Measurements from ENCODE around the gene ZNF593OS. TPM values are rescaled to one million over a fixed set of nuclear protein-coding genes. Genes with fewer than 3 reads are reported as not detected.
A peak's percentile ranks its signal among the peaks of the same experiment; 100 is the strongest.

ZNF593OS gene
- 1 to 10 TPM; 1.6 to 4.2 (median 2.9) TPM for total RNA-seq
- polyA plus RNA-seq, result under 1 TPM; 0.16 to 0.70 (median 0.44) TPM
- long read RNA-seq, donor 1, partial matches to known transcripts, result 1 of 1 reads
- long read RNA-seq, donor 1, other reads (novel, unspliced or antisense), result 0 of 1 reads
- long read RNA-seq, donor 2, partial matches to known transcripts, result 0 of 5 reads
- long read RNA-seq, donor 2, other reads (novel, unspliced or antisense), result 3 of 5 reads

GRCh38 chr1:26171084-26172072, at the start of gene ZNF593OS:
Gene ZNF593OS (minus strand): TSS chr1:26171832. CDS start chr1:26171661, 171 bp downstream.
- no peak for TF ChIP-seq CTCF (IDR thresholded peaks at IDR 0.05)
- ATAC-seq, result peak; percentile 53 to 69 (median 64)
- intact Hi-C loops (cut with DNase I), result no loop called here
- peak within 1 kb of the TSS; percentile 90 for H3K27ac ChIP-seq
- no peaks in the 10 kb centered on the region for H3K27me3 ChIP-seq (ENCODE audit: insufficient read depth in 3 of 3, low read length in 2 of 3)
- peaks cover 17% of the 10 kb centered on the region for H3K4me1 ChIP-seq
- peak; percentile 49 to 80 for DNase-seq
- no peaks in the 10 kb centered on the region for H3K36me3 ChIP-seq (ENCODE audit: insufficient read depth in 1 of 2, low read depth in 1 of 2)
- peak within 1 kb of the TSS; percentile 77 for H3K4me3 ChIP-seq
- H3K9me3 ChIP-seq, result no peaks in the 10 kb centered on the region
- WGBS, 3 donors, result 80 to 86% (median 83%) methylated on average over 34 of the region's 34 CpGs

- Histone ChIP-seq H3K27me3 (ENCODE audit: insufficient read depth in 3 of 3, low read length in 2 of 3) (no peaks in the 10 kb centered on the region), H3K4me1 (no peaks in the 10 kb centered on the region), H3K36me3 (ENCODE audit: insufficient read depth in 1 of 2, low read depth in 1 of 2) (no peaks in the 10 kb centered on the region), H3K27ac (no peak overlapping the region), H3K4me3 (no peak overlapping the region), H3K9me3 (no peaks in the 10 kb centered on the region)
- intact Hi-C loops (cut with DNase I), result no loop called here
- 54 to 78% (median 65%) methylated on average over 2 of the region's 2 CpGs for WGBS, 3 donors
- DNase-seq (no peak), ATAC-seq (no peak)
- TF ChIP-seq CTCF (IDR thresholded peaks at IDR 0.05), result no peak
Measured at GRCh38 chr1:26221094-26221493, 49.5 kb upstream of the ZNF593OS start.

GRCh38 chr1:26220199-26220912, 48.7 kb upstream of the ZNF593OS start:
- TF ChIP-seq CTCF (IDR thresholded peaks at IDR 0.05), result no peak
- Histone ChIP-seq H3K27ac (no peak overlapping the region), H3K36me3 (ENCODE audit: insufficient read depth in 1 of 2, low read depth in 1 of 2) (no peaks in the 10 kb centered on the region), H3K4me3 (no peak overlapping the region), H3K9me3 (no peaks in the 10 kb centered on the region), H3K4me1 (no peaks in the 10 kb centered on the region), H3K27me3 (ENCODE audit: insufficient read depth in 3 of 3, low read length in 2 of 3) (no peaks in the 10 kb centered on the region)
- no peak for ATAC-seq
- intact Hi-C loops (cut with DNase I), result no loop called here
- no peak for DNase-seq
- 71 to 72% (median 72%) methylated on average over 27 of the region's 27 CpGs for WGBS, 3 donors

GRCh38 chr1:26218906-26219494, 47.4 kb upstream of the ZNF593OS start:
- TF ChIP-seq CTCF (IDR thresholded peaks at IDR 0.05), result no peak
- H3K27ac ChIP-seq, result no peak overlapping the region
- 26 to 43% (median 27%) methylated on average over 11 of the region's 11 CpGs for WGBS, 3 donors
- no peaks in the 10 kb centered on the region for H3K27me3 ChIP-seq (ENCODE audit: insufficient read depth in 3 of 3, low read length in 2 of 3)
- no peaks in the 10 kb centered on the region for H3K4me1 ChIP-seq
- intact Hi-C loops (cut with DNase I), result no loop called here
- no peaks in the 10 kb centered on the region for H3K9me3 ChIP-seq
- peak in 3 of 4 donors; percentile 65 to 86 (median 75) for ATAC-seq
- H3K4me3 ChIP-seq, result no peak overlapping the region
- peak in 1 of 2 donors; percentile 63 for DNase-seq
- no peaks in the 10 kb centered on the region for H3K36me3 ChIP-seq (ENCODE audit: insufficient read depth in 1 of 2, low read depth in 1 of 2)
